ENCODE measurements around the gene STK17B. TPM values are rescaled to one million over a fixed set of nuclear protein-coding genes. Genes with fewer than 3 reads are reported as not detected.
A peak's percentile ranks its signal among the peaks of the same experiment; 100 is the strongest.

STK17B gene
- total RNA-seq (2016; rRNA removed; fragmentation: Illumina TruSeq; extraction: Trizol), result 4.5 and 7.7 TPM in 2 replicates
- total RNA-seq (2016; cell fraction: cytosol; rRNA removed; fragmentation: Illumina TruSeq; extraction: Trizol; ENCODE audit: low read depth), result 0.79 and 0.81 TPM in 2 replicates
- 5.5 and 7.2 TPM in 2 replicates for total RNA-seq (2016; cell fraction: insoluble cytoplasmic fraction; rRNA removed; fragmentation: Illumina TruSeq; extraction: Trizol)
- total RNA-seq (2016; cell fraction: membrane; rRNA removed; fragmentation: Illumina TruSeq; extraction: Trizol), result 1.8 and 2.5 TPM in 2 replicates
- 2.8 and 6.3 TPM in 2 replicates for total RNA-seq (2016; cell fraction: nucleus; rRNA removed; fragmentation: Illumina TruSeq; extraction: Trizol)
- polyA plus RNA-seq (2011; rRNA removed), result 0.81 and 1.6 TPM in 2 replicates
- 0.40 and 0.53 TPM in 2 replicates for polyA plus RNA-seq (2011; cell fraction: cytosol; rRNA removed)
- polyA plus RNA-seq (2011; cell fraction: nucleus; rRNA removed), result 0.35 and 0.72 TPM in 2 replicates
- polyA plus RNA-seq (2012), result 0.59 and 1.3 TPM in 2 replicates
- polyA plus RNA-seq (2016; cell fraction: cytosol; fragmentation: Illumina TruSeq; extraction: Trizol; ENCODE audit: low read depth), result 0.07 and 0.19 TPM in 2 replicates
- polyA plus RNA-seq (2016; cell fraction: insoluble cytoplasmic fraction; fragmentation: Illumina TruSeq; extraction: Trizol; ENCODE audit: low read depth), result 3.2 and 3.6 TPM in 2 replicates
- polyA plus RNA-seq (2016; cell fraction: membrane; fragmentation: Illumina TruSeq; extraction: Trizol; ENCODE audit: low read depth), result 0.57 and 0.81 TPM in 2 replicates
- 2.1 TPM in 2 replicates for polyA plus RNA-seq (2016; cell fraction: nucleus; fragmentation: Illumina TruSeq; extraction: Trizol; ENCODE audit: insufficient read depth, low read depth)
- polyA minus RNA-seq (2011; rRNA and poly(A)+ RNA removed; ENCODE audit: low replicate concordance), result 0.32 and 2.3 TPM in 2 replicates
- polyA minus RNA-seq (2011; cell fraction: cytosol; rRNA and poly(A)+ RNA removed), result 1.6 and 1.8 TPM in 2 replicates
- polyA minus RNA-seq (2011; cell fraction: nucleus; rRNA and poly(A)+ RNA removed), result 4.1 and 6.6 TPM in 2 replicates
- Bru-seq, nascent RNA, result percentile 54 among the genes with signal in this experiment
- BruChase-seq, experiment 1, labeled RNA remaining after a 6-hour chase, result percentile 52 among the genes with signal in this experiment
- BruChase-seq, experiment 2, labeled RNA remaining after a 2-hour chase, result percentile 55 among the genes with signal in this experiment
- long read RNA-seq, experiment 1, full-length matches to known transcripts, result 1 of 4 reads
- long read RNA-seq, experiment 1, partial matches to known transcripts, result 0 of 4 reads
- long read RNA-seq, experiment 1, other reads (novel, unspliced or antisense), result 3 of 4 reads
- long read RNA-seq, experiment 2, full-length matches to known transcripts, result 1 of 7 reads
- long read RNA-seq, experiment 2, partial matches to known transcripts, result 0 of 7 reads
- long read RNA-seq, experiment 2, other reads (novel, unspliced or antisense), result 6 of 7 reads

DNA sequence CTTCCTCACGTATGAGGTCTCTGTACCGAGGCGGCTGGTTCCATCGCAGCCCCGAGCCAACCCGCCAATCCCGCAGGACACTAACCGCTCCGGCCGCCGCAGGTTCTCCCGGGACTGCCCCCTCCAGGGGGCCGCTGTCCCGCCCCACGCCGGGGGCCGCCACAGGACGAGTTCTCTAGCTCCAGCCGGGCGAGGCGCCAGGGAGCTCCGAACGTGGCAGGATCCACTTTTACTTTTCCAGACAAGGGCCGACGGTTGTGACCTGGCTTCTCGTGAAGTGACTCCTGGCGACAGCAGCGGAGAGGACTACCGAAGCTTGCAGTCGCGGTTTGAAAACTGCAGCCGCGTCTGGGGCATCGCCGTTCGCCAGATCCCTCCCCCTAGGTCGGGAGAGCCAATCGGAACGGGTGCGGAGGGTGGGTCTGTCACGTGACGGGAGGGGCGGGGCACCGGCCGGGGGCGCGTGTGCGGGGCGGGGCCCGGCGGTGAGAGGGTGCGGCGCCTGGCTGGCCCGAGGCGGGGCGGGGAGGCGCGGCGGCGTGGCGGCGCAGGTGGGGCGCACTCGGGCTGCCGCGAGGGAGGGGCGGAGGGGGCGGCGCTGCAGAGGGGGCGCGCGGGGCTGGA, at the start of gene STK17B:
STK17B (minus strand) TSS at position 331 of the 624 bp plus-strand sequence. CDS start 8,195 bp downstream, outside the sequence.
- peak; percentile 92 for ATAC-seq
- in situ Hi-C loops (cut with HindIII; ENCODE audit: extremely low pct_ligation_motif_present, low pct_unique_long_range_greater_than_20kb) (no loop called here), intact Hi-C loops (cut with micrococcal nuclease; ENCODE audit: unreplicated experiment) (loop anchor here (2.0 to 5.0 kb wide), 2 partner anchors 104 to 105 kb away; partner anchors contain the start of gene DNAH7)
- peak within 1 kb of the TSS; percentile 39 for H3K27ac ChIP-seq (ENCODE audit: extremely low read length, insufficient read depth, low read length)
- H3K27me3 ChIP-seq (ENCODE audit: control insufficient read depth in 1 of 2, insufficient read depth in 2 of 2, low read length in 2 of 2), result peaks cover 3 to 29% of the 10 kb centered on the region in 2 experiments; a peak in 4 of 5 replicates
- H3K9me3 ChIP-seq (ENCODE audit: low read length), result no peaks in the 10 kb centered on the region
- BruUV-seq (replicated peaks), result no TSS peak
- H3K4me1 ChIP-seq (ENCODE audit: insufficient read depth, low read length), result peaks cover 16% of the 10 kb centered on the region
- H2AFZ ChIP-seq (ENCODE audit: low read length), result peak within 1 kb of the TSS; percentile 57
- no peaks in the 10 kb centered on the region for H3K79me2 ChIP-seq (ENCODE audit: insufficient read depth, low read length)
- H3K4me3 ChIP-seq (replicated peaks in 1 of 3; ENCODE audit: insufficient read depth in 1 of 3, low read depth in 2 of 3, low read length in 3 of 3), result peak within 1 kb of the TSS; percentile 84 to 89 (median 88)
- peak; percentile 53 for FAIRE-seq
- H3K9ac ChIP-seq (ENCODE audit: insufficient read depth, low read depth, low read length), result peak within 1 kb of the TSS; percentile 62
- peak; percentile 89 for DNase-seq (ENCODE audit: low spot score)
- H4K20me1 ChIP-seq (ENCODE audit: insufficient read depth, low read length), result no peaks in the 10 kb centered on the region
- 3% methylated on average over 19 of the region's 72 CpGs for WGBS (ENCODE audit: low lambda C conversion rate)
- peak within 1 kb of the TSS; percentile 78 for H3K4me2 ChIP-seq (ENCODE audit: low read depth, low read length)
- CTCF ChIA-PET (ENCODE audit: low intra/inter-chr PET ratio, low total read pairs), result no interaction called here
- POLR2A ChIA-PET, result no interaction called here
- no peaks in the 10 kb centered on the region for H3K36me3 ChIP-seq (replicated peaks in 1 of 2; ENCODE audit: control insufficient read depth in 1 of 2, insufficient read depth in 2 of 2, low read length in 2 of 2)
- TF ChIP-seq, protein P1, sequence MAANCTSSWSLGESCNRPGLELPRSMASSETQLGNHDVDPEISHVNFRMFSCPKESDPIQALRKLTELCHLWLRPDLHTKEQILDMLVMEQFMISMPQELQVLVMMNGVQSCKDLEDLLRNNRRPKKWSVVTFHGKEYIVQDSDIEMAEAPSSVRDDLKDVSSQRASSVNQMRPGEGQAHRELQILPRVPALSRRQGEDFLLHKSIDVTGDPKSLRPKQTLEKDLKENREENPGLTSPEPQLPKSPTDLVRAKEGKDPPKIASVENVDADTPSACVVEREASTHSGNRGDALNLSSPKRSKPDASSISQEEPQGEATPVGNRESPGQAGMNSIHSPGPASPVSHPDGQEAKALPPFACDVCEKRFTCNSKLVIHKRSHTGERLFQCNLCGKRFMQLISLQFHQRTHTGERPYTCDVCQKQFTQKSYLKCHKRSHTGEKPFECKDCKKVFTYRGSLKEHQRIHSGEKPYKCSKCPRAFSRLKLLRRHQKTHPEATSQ (CRISPR knock-in tag; IDR thresholded peaks at IDR 0.05; ENCODE audit: borderline replicate concordance), result no peak
- TF ChIP-seq, protein P2, sequence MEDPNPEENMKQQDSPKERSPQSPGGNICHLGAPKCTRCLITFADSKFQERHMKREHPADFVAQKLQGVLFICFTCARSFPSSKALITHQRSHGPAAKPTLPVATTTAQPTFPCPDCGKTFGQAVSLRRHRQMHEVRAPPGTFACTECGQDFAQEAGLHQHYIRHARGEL (CRISPR knock-in tag; IDR thresholded peaks at IDR 0.05), result no peak
- no peak for TF ChIP-seq ZNF33A (CRISPR knock-in tag; IDR thresholded peaks at IDR 0.05; ENCODE audit: borderline replicate concordance)
- TF ChIP-seq ZC3H13 (CRISPR knock-in tag; IDR thresholded peaks at IDR 0.05), result no peak; the same call in 1 of the 2 replicates
- TF ChIP-seq ZFYVE20 (CRISPR knock-in tag; IDR thresholded peaks at IDR 0.05; ENCODE audit: borderline replicate concordance, low read depth), result no peak
- peak; percentile 58; the same call in 1 of the 2 replicates for TF ChIP-seq ZFX (CRISPR knock-in tag; IDR thresholded peaks at IDR 0.05; ENCODE audit: low read depth)
- no peak for TF ChIP-seq RELA (CRISPR knock-in tag; IDR thresholded peaks at IDR 0.05)
- no peak for TF ChIP-seq PHB2 (IDR thresholded peaks at IDR 0.05; ENCODE audit: partially characterized antibody)
- TF ChIP-seq ZFP82 (CRISPR knock-in tag; IDR thresholded peaks at IDR 0.05; ENCODE audit: borderline replicate concordance), result peak; percentile 41; the same call in 1 of the 2 replicates
- TF ChIP-seq ZNF749 (CRISPR knock-in tag; IDR thresholded peaks at IDR 0.05; ENCODE audit: borderline replicate concordance), result no peak; the same call in 1 of the 2 replicates
- TF ChIP-seq, protein P3, sequence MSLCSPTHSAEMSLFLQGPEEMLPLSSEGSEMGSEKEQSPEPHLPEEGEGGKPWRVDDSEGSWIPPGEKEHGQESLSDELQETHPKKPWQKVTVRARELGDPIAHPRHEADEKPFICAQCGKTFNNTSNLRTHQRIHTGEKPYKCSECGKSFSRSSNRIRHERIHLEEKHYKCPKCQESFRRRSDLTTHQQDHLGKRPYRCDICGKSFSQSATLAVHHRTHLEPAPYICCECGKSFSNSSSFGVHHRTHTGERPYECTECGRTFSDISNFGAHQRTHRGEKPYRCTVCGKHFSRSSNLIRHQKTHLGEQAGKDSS (CRISPR knock-in tag; IDR thresholded peaks at IDR 0.05; ENCODE audit: borderline replicate concordance, low read depth), result no peak
- peak; percentile 83; the same call in 1 of the 2 replicates for TF ChIP-seq MEIS1 (CRISPR knock-in tag; IDR thresholded peaks at IDR 0.05; ENCODE audit: borderline replicate concordance)
- peak; percentile 87; the same call in 1 of the 2 replicates for TF ChIP-seq MAZ (IDR thresholded peaks at IDR 0.05; ENCODE audit: borderline replicate concordance, low read depth, low read length)
- peak; percentile 45; the same call in 1 of the 2 replicates for TF ChIP-seq MAZ (CRISPR knock-in tag; IDR thresholded peaks at IDR 0.05; ENCODE audit: low read depth)
- no peak for TF ChIP-seq JDP2 (CRISPR knock-in tag; IDR thresholded peaks at IDR 0.05; ENCODE audit: borderline replicate concordance)

All from HepG2 (cell line).